Measurements from ENCODE around the gene IGSF3.

Gene IGSF3

DNA sequence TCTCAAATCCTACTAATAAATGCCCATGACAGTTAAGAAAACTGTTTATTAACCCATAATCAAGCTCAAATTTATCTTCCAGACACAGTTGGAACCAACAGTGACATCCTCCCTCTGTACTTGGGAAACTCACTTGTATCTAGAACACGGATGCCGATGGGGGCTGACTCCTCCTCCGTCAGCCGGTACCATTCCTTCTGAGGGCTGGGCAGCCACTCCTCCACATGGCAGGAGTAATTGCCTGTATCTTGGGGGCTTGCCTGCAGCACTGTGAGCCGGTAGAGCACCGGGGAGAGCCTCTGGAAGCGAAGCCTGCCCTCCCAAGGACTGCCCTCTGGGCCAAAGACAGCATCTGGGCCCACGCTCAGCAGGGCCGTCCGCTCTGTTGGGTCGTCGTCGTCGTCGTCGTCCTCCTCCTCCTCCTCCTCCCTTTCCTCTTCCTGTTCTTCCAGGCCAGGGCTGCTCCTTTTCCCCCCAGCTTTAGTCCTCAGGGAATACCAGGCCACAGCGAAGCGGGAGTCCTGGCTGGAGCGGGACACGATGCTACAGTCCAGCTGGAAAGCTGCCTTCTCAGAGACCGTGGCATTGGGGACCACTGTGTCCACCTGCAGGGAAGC lies 88.2 kb downstream of the IGSF3 start:
- no peak for TF ChIP-seq ZFX (IDR thresholded peaks at IDR 0.05)
- no peak for TF ChIP-seq CTCF (conservative IDR thresholded peaks at IDR 0.05)
- H3K27ac ChIP-seq: no peak overlapping the region

GRCh38 chr1:116578581-116578980 lies 89.0 kb downstream of the IGSF3 start:
- H3K27ac ChIP-seq: no peak overlapping the region
- no peak for TF ChIP-seq CTCF (conservative IDR thresholded peaks at IDR 0.05)

- TF ChIP-seq ZFX (IDR thresholded peaks at IDR 0.05) (no peak), CTCF (conservative IDR thresholded peaks at IDR 0.05) (no peak)
- H3K27ac ChIP-seq: no peak overlapping the region
Observed at GRCh38 chr1:116577759-116578314, 89.7 kb downstream of the IGSF3 start.

GRCh38 chr1:116574581-116575291 lies 92.8 kb downstream of the IGSF3 start:
- peak; percentile 94 for TF ChIP-seq CTCF (conservative IDR thresholded peaks at IDR 0.05)
- no peak for TF ChIP-seq ZFX (IDR thresholded peaks at IDR 0.05)

GRCh38 chr1:116573431-116574095 lies 94.0 kb downstream of the IGSF3 start:
- TF ChIP-seq ZFX (IDR thresholded peaks at IDR 0.05): no peak
- TF ChIP-seq CTCF (conservative IDR thresholded peaks at IDR 0.05): no peak
- H3K27ac ChIP-seq: no peak overlapping the region

More at GRCh38 chr1:116574581-116575291, 92.8 kb downstream of the IGSF3 start:
- H3K27ac ChIP-seq: no peak overlapping the region

DNA sequence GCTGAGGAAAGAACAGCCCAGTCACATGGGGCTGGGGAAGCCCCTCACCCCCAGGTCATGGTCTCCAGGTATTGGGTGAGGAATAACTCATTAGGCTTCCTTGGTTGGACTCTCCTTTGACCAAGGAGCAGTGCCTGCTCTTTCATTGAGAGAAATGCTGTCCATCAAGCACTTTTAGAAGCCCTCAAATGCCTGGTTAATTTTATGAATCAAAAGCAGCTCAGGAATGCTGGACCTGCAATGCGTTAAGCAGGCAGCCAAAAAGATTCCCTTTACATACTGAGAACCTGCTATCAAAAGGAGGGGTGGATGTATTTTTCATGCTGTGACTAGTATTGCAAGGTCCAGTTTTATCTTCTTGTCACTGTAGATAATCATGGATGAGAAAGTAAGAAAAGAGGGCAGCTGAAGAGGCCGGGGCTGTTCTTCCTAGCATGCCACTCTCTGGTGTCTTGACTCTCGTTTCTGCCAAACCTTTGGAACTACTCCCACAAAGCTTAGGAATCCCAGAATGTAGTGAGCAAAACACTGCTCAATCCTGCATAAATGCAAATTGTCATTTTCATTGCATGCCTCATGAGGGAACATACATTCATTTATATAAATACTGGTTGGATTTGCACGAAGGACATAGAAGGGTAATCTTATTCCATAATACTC lies 94.6 kb downstream of the IGSF3 start:
- TF ChIP-seq ZFX (IDR thresholded peaks at IDR 0.05) (no peak), CTCF (conservative IDR thresholded peaks at IDR 0.05) (no peak)
- no peak overlapping the region for H3K27ac ChIP-seq

Data from C4-2B (cell line).